Caco-2 (cell line): Measurements from ENCODE around the gene BICD1. TPM values are rescaled to one million over a fixed set of nuclear protein-coding genes. Genes with fewer than 3 reads are reported as not detected.

ENCODE experiments used
- BruUV-seq: library from RNA; stranded (reverse); fragments of 400-500 nt; replicated peaks from 2 replicates; lab custom pipeline; 2021; lab: Mats Ljungman, UMichigan
- CTCF ChIA-PET: fragments of 300-600 bp; sonication (Branson Sonifier 250); formaldehyde crosslinking; loops from one replicate; lab custom pipeline; 2022; ENCODE audit warnings: antibody characterized with exemption; lab: Charles Lee
- POLR2A ChIA-PET: fragments of 300-600 bp; sonication (Branson Sonifier 250); formaldehyde crosslinking; loops from one replicate; lab custom pipeline; 2022; ENCODE audit warnings: antibody characterized with exemption; lab: Charles Lee
- DNase-seq, 2 experiments: peaks; one replicate each; pipeline versions ENCODE4 v3.0.0 to v3.0.0-alpha.2; 2020 to 2022
- H3K27me3 ChIP-seq: replicated peaks from 2 replicates; pipeline ENCODE4 v1.6.0; 2011; ENCODE audit warnings: low read length; ENCODE audit not compliant: control insufficient read depth, insufficient read depth
- H3K36me3 ChIP-seq: 2 replicates; pipeline ENCODE4 v1.5.1; 2011; ENCODE audit warnings: low read length; ENCODE audit not compliant: control insufficient read depth, insufficient read depth
- H3K4me1 ChIP-seq: fragments of 250-450 bp; sonication (Bioruptor Pico); 2 replicates; pipeline ENCODE4 v1.5.1; 2020; ENCODE audit warnings: mild to moderate bottlenecking
- H3K4me3 ChIP-seq: 2 replicates; pipeline ENCODE4 v1.5.1; 2011; ENCODE audit warnings: low read depth, mild to moderate bottlenecking, control low read depth, low read length
- H3K9me3 ChIP-seq: fragments of 250-450 bp; sonication (Bioruptor Pico); 2 replicates; pipeline ENCODE4 v1.5.1; 2020; ENCODE audit warnings: mild to moderate bottlenecking, moderate library complexity
- H3K27ac Mint-ChIP-seq: one replicate; pipeline ENCODE4 v1.8.0; 2022; ENCODE audit warnings: mixed read lengths; ENCODE audit not compliant: unreplicated experiment
- H3K27me3 Mint-ChIP-seq: one replicate; pipeline ENCODE4 v1.8.0; 2022; ENCODE audit warnings: mixed read lengths; ENCODE audit not compliant: insufficient read depth, unreplicated experiment
- H3K36me3 Mint-ChIP-seq: one replicate; pipeline ENCODE4 v1.8.0; 2022; ENCODE audit warnings: mild to moderate bottlenecking, mixed read lengths; ENCODE audit not compliant: insufficient read depth, unreplicated experiment
- H3K4me1 Mint-ChIP-seq: one replicate; pipeline ENCODE4 v1.8.0; 2022; ENCODE audit warnings: low read depth, mixed read lengths; ENCODE audit not compliant: unreplicated experiment
- H3K4me3 Mint-ChIP-seq: one replicate; pipeline ENCODE4 v1.8.0; 2022; ENCODE audit warnings: mild to moderate bottlenecking, moderate library complexity, mixed read lengths; ENCODE audit not compliant: unreplicated experiment
- H3K9me3 Mint-ChIP-seq: one replicate; pipeline ENCODE4 v1.8.0; 2022; ENCODE audit warnings: mixed read lengths; ENCODE audit not compliant: unreplicated experiment
- CTCF ChIP-seq, 2 experiments: fragments of 200-600 bp in 1 of 2; IDR thresholded peaks; 1 replicate in 1 of 2; 2 replicates in 1 of 2; pipeline versions ENCODE4 v1.5.1 to v1.8.0; 2011 to 2022; ENCODE audit warnings: antibody characterized with exemption in 1 of 2, control low read depth in 1 of 2, inconsistent platforms in 1 of 2, low read depth in 1 of 2, low read length in 1 of 2, mild to moderate bottlenecking in 1 of 2, moderate library complexity in 1 of 2; ENCODE audit not compliant: insufficient read depth in 1 of 2, severe bottlenecking in 1 of 2, unreplicated experiment in 1 of 2
- intact Hi-C: fragments of 100-400 bp; cut with micrococcal nuclease; formaldehyde crosslinking; loops from one replicate; pipeline ENCODE4 v1.10.0; 2022; ENCODE audit not compliant: unreplicated experiment
- total RNA-seq: library from RNA; stranded (reverse); gene quantifications from 2 replicates; pipeline ENCODE4 v1.2.3, GENCODE V29; 2022

Gene BICD1
- total RNA-seq, 1 experiment from 2014 or later: 36.2 TPM

- POLR2A ChIA-PET: no interaction called here
Observed at GRCh38 chr12:32248441-32249140, 141.9 kb downstream of the BICD1 start.

GRCh38 chr12:32249777-32250176 is 143.1 kb downstream of the BICD1 start:
- Histone ChIP-seq H3K4me1 (no peaks in the 10 kb centered on the region), H3K27me3 (no peaks in the 10 kb centered on the region), H3K36me3 (no peaks in the 10 kb centered on the region), H3K4me3 (no peak overlapping the region), H3K9me3 (peaks cover 7% of the 10 kb centered on the region; the same call in 1 of the 2 replicates)
- H3K27me3 Mint-ChIP-seq: no peaks in the 10 kb centered on the region
- H3K9me3 Mint-ChIP-seq: peaks cover 28% of the 10 kb centered on the region
- intact Hi-C loops: no loop called here
- BruUV-seq: no TSS peak
- TF ChIP-seq CTCF (IDR thresholded peaks at IDR 0.05; ENCODE audit: insufficient read depth in 1 of 2, low read depth in 1 of 2, low read length in 1 of 2, severe bottlenecking in 1 of 2, unreplicated experiment in 1 of 2): no peak
- ChIA-PET POLR2A (no interaction called here), CTCF (interaction anchor here (0.6 kb wide), 1 partner anchor 274 kb away, joined by 5 read pairs; no protein-coding TSS in a partner anchor)
- H3K27ac Mint-ChIP-seq: no peak overlapping the region
- H3K4me1 Mint-ChIP-seq: peaks cover 11% of the 10 kb centered on the region
- peaks cover 17% of the 10 kb centered on the region for H3K36me3 Mint-ChIP-seq
- no peak for DNase-seq
- no peak overlapping the region for H3K4me3 Mint-ChIP-seq

More at GRCh38 chr12:32248441-32249140, 141.9 kb downstream of the BICD1 start:
- Histone ChIP-seq H3K9me3 (peaks cover 7% of the 10 kb centered on the region; the same call in 1 of the 2 replicates), H3K4me1 (no peaks in the 10 kb centered on the region), H3K4me3 (no peak overlapping the region), H3K36me3 (no peaks in the 10 kb centered on the region), H3K27me3 (no peaks in the 10 kb centered on the region)
- peaks cover 11% of the 10 kb centered on the region for H3K4me1 Mint-ChIP-seq
- H3K27ac Mint-ChIP-seq: no peak overlapping the region
- no peaks in the 10 kb centered on the region for H3K27me3 Mint-ChIP-seq
- H3K9me3 Mint-ChIP-seq: peaks cover 28% of the 10 kb centered on the region
- no peak for DNase-seq
- no TSS peak for BruUV-seq
- intact Hi-C loops: no loop called here
- peaks cover 12% of the 10 kb centered on the region for H3K36me3 Mint-ChIP-seq
- no peak overlapping the region for H3K4me3 Mint-ChIP-seq
- CTCF ChIA-PET: no interaction called here
- no peak for TF ChIP-seq CTCF (IDR thresholded peaks at IDR 0.05; ENCODE audit: insufficient read depth in 1 of 2, low read depth in 1 of 2, low read length in 1 of 2, severe bottlenecking in 1 of 2, unreplicated experiment in 1 of 2)

- Histone ChIP-seq H3K4me3 (no peak overlapping the region), H3K27me3 (no peaks in the 10 kb centered on the region), H3K9me3 (peaks cover 9% of the 10 kb centered on the region), H3K4me1 (no peaks in the 10 kb centered on the region), H3K36me3 (no peaks in the 10 kb centered on the region)
- BruUV-seq: no TSS peak
- no peak for TF ChIP-seq CTCF (IDR thresholded peaks at IDR 0.05; ENCODE audit: insufficient read depth in 1 of 2, low read depth in 1 of 2, low read length in 1 of 2, severe bottlenecking in 1 of 2, unreplicated experiment in 1 of 2)
- Mint-ChIP-seq H3K4me3 (no peak overlapping the region), H3K36me3 (peaks cover 17% of the 10 kb centered on the region), H3K9me3 (peaks cover 19% of the 10 kb centered on the region), H3K27ac (no peak overlapping the region), H3K27me3 (no peaks in the 10 kb centered on the region), H3K4me1 (peaks cover 11% of the 10 kb centered on the region)
- CTCF ChIA-PET: interaction anchor here (0.6 kb wide), 1 partner anchor 599 kb away, joined by 4 read pairs; no protein-coding TSS in a partner anchor
- intact Hi-C loops: no loop called here
- no peak for DNase-seq
- POLR2A ChIA-PET: no interaction called here
Observed at GRCh38 chr12:32252199-32253073, 145.8 kb downstream of the BICD1 start.
